HCT116 (cell line): ENCODE data around the gene TDRD7. TPM values are rescaled to one million over a fixed set of nuclear protein-coding genes. Genes with fewer than 3 reads are reported as not detected.

Source experiments
- ATAC-seq: fragments of 200-7000 bp; cut with Tn5 transposase; 2 replicates; pipeline ENCODE4 v1.9.1; 2020; ENCODE audit warnings: mild to moderate bottlenecking, moderate library complexity
- BruUV-seq: library from RNA; stranded (reverse); fragments of 400-500 nt; replicated peaks from 2 replicates; lab custom pipeline; 2021; lab: Mats Ljungman, UMichigan
- CTCF ChIA-PET: fragments of 300-600 bp; sonication (Branson Sonifier 250); formaldehyde crosslinking; loops from one replicate; lab custom pipeline; 2021; ENCODE audit warnings: antibody characterized with exemption; lab: Charles Lee
- POLR2A ChIA-PET: fragments of 300-600, 350-600 bp; sonication (Branson Sonifier 250); formaldehyde crosslinking; loops from one replicate; lab custom pipeline; 2021; ENCODE audit warnings: antibody characterized with exemption; lab: Charles Lee
- RAD21 ChIA-PET, 2 experiments: fragments of 300-600 bp; sonication (Branson Sonifier 250); formaldehyde crosslinking; loops; one replicate each; lab custom pipeline; 2023; ENCODE audit warnings: low total read pairs in 2 of 2; ENCODE audit not compliant: uncharacterized antibody in 2 of 2, unreplicated experiment in 2 of 2, low non-redundant PET in 1 of 2; lab: Charles Lee
- DNase-seq: peaks from one replicate; pipeline ENCODE4 v3.0.0-alpha.2; 2010; ENCODE audit warnings: low read depth, low spot score
- H2AFZ ChIP-seq: fragments of 200-600 bp; shearing (Covaris generic), sonication (generic); 2 replicates; pipeline ENCODE4 v1.6.1; 2017; ENCODE audit warnings: low read depth, mixed run types, mixed read lengths, antibody characterized with exemption, low read length; ENCODE audit not compliant: poor library complexity, severe bottlenecking
- H3K27ac ChIP-seq: 2 replicates; pipeline ENCODE4 v1.5.1; 2012; ENCODE audit warnings: low read depth, low read length
- H3K27me3 ChIP-seq: fragments of 200-600 bp; sonication (generic); 2 replicates; pipeline ENCODE4 v1.6.1; 2016; ENCODE audit warnings: mixed run types, low read length, mixed read lengths; ENCODE audit not compliant: insufficient read depth
- H3K36me3 ChIP-seq, 2 experiments: fragments of 200-500 bp in 1 of 2; fragments of 200-600 bp in 1 of 2; sonication (Bioruptor generic) in 1 of 2; sonication (generic) in 1 of 2; 2 replicates each; pipeline versions ENCODE4 v1.5.1 to v1.6.1; 2014 to 2016; ENCODE audit warnings: low read length in 2 of 2, inconsistent platforms in 1 of 2, mixed read lengths in 1 of 2, mixed run types in 1 of 2; ENCODE audit not compliant: insufficient read depth in 2 of 2, control insufficient read depth in 1 of 2
- H3K4me1 ChIP-seq, 2 experiments: fragments of 200-600 bp in 1 of 2; sonication (generic) in 1 of 2; 2 replicates each; pipeline versions ENCODE4 v1.5.1 to v1.6.1; 2012 to 2017; ENCODE audit warnings: low read length in 2 of 2, inconsistent platforms in 1 of 2, mild to moderate bottlenecking in 1 of 2, mixed read lengths in 1 of 2, mixed run types in 1 of 2, moderate library complexity in 1 of 2; ENCODE audit not compliant: insufficient read depth in 2 of 2, control insufficient read depth in 1 of 2
- H3K4me2 ChIP-seq: fragments of 200-600 bp; sonication (generic); 2 replicates; pipeline ENCODE4 v1.6.1; 2017; ENCODE audit warnings: mixed run types, low read length, mixed read lengths
- H3K4me3 ChIP-seq, 2 experiments: fragments of 200-600 bp in 1 of 2; sonication (generic) in 1 of 2; replicated peaks in 1 of 2; 2 replicates each; pipeline ENCODE4 v1.5.1; 2011 to 2016; ENCODE audit warnings: low read length in 2 of 2, control low read depth in 1 of 2, low read depth in 1 of 2, mild to moderate bottlenecking in 1 of 2, mixed read lengths in 1 of 2, mixed run types in 1 of 2
- H3K79me2 ChIP-seq: fragments of 200-600 bp; sonication (generic); 2 replicates; pipeline ENCODE4 v1.6.1; 2017; ENCODE audit warnings: mild to moderate bottlenecking, mixed run types, low read length, moderate library complexity, mixed read lengths; ENCODE audit not compliant: insufficient read depth
- H3K9ac ChIP-seq: fragments of 200-600 bp; sonication (generic); 2 replicates; pipeline ENCODE4 v1.6.1; 2016; ENCODE audit warnings: low read length, mixed read lengths
- H3K9me2 ChIP-seq: fragments of 200-600 bp; sonication (generic), shearing (Covaris generic); 2 replicates; pipeline ENCODE4 v1.6.1; 2017; ENCODE audit warnings: mixed run types, mild to moderate bottlenecking, moderate library complexity; ENCODE audit not compliant: insufficient read depth
- H3K9me3 ChIP-seq, 2 experiments: fragments of 200-500 bp in 1 of 2; fragments of 200-600 bp in 1 of 2; sonication (Bioruptor generic) in 1 of 2; sonication (generic) in 1 of 2; 2 replicates each; pipeline ENCODE4 v1.6.1; 2014 to 2017; ENCODE audit warnings: low read length in 2 of 2, mixed read lengths in 2 of 2, inconsistent platforms in 1 of 2, low read depth in 1 of 2, mild to moderate bottlenecking in 1 of 2, mixed run types in 1 of 2, moderate library complexity in 1 of 2; ENCODE audit not compliant: control insufficient read depth in 1 of 2, insufficient read depth in 1 of 2
- H4K20me1 ChIP-seq: fragments of 200-600 bp; sonication (generic), shearing (Covaris generic); 2 replicates; pipeline ENCODE4 v1.6.1; 2017; ENCODE audit warnings: mixed run types, mild to moderate bottlenecking, moderate library complexity; ENCODE audit not compliant: insufficient read depth
- ATF3 ChIP-seq: IDR thresholded peaks from 2 replicates; pipeline ENCODE4 v1.6.1; 2012
- CEBPB ChIP-seq: IDR thresholded peaks from 2 replicates; pipeline ENCODE4 v1.6.1; 2012; ENCODE audit warnings: low read depth
- CTCF ChIP-seq, 3 experiments: fragments of 200-600 bp in 1 of 3; sonication (generic) in 1 of 3; IDR thresholded peaks in 2 of 3; conservative IDR thresholded peaks in 1 of 3; 2 replicates each; pipeline ENCODE4 v1.5.1; 2012 to 2017; ENCODE audit warnings: low read depth in 2 of 3, low read length in 2 of 3, antibody characterized with exemption in 1 of 3, borderline replicate concordance in 1 of 3, control low read depth in 1 of 3, mild to moderate bottlenecking in 1 of 3, mixed read lengths in 1 of 3, mixed run types in 1 of 3, moderate library complexity in 1 of 3; ENCODE audit not compliant: insufficient read depth in 1 of 3
- EGR1 ChIP-seq: IDR thresholded peaks from 2 replicates; pipeline ENCODE4 v1.6.1; 2012; ENCODE audit warnings: low read depth
- EZH2phosphoT487 ChIP-seq: fragments of 200-600 bp; IDR thresholded peaks from 2 replicates; pipeline ENCODE4 v1.6.1; 2018; ENCODE audit warnings: antibody characterized with exemption, borderline replicate concordance
- FOSL1 ChIP-seq: IDR thresholded peaks from 2 replicates; pipeline ENCODE4 v1.6.1; 2012; ENCODE audit warnings: low read depth
- JUND ChIP-seq: IDR thresholded peaks from 2 replicates; pipeline ENCODE4 v1.6.1; 2012
- MAX ChIP-seq: IDR thresholded peaks from 2 replicates; pipeline ENCODE4 v1.6.1; 2012
- RAD21 ChIP-seq: IDR thresholded peaks from 2 replicates; pipeline ENCODE4 v1.6.1; 2012; ENCODE audit warnings: low read depth, mild to moderate bottlenecking
- REST ChIP-seq: IDR thresholded peaks from 2 replicates; pipeline ENCODE4 v1.6.1; 2012; ENCODE audit warnings: low read depth
- SIN3A ChIP-seq: IDR thresholded peaks from 2 replicates; pipeline ENCODE4 v1.6.1; 2012; ENCODE audit warnings: low read depth
- YY1 ChIP-seq: IDR thresholded peaks from 2 replicates; pipeline ENCODE4 v1.6.1; 2011; ENCODE audit warnings: low read length, low read depth, moderate library complexity, mild to moderate bottlenecking; ENCODE audit not compliant: insufficient replicate concordance; ENCODE audit errors: extremely low read depth
- ZNF274 ChIP-seq: fragments of 200-500 bp; sonication (Bioruptor generic); IDR thresholded peaks from 2 replicates; pipeline ENCODE4 v1.6.1; 2014; ENCODE audit warnings: mild to moderate bottlenecking, low read depth, low read length, inconsistent platforms
- intact Hi-C: fragments of 100-400 bp; cut with micrococcal nuclease; formaldehyde crosslinking; loops from 2 replicates; pipeline ENCODE4 v1.10.0; 2022
- total RNA-seq: library from RNA; stranded (reverse); gene quantifications from one replicate; pipeline ENCODE4 v1.2.1, GENCODE V29; 2021; ENCODE audit not compliant: unreplicated experiment

TDRD7 gene
- total RNA-seq, 1 experiment from 2014 or later, result 8.0 TPM

GRCh38 chr9:97386733-97387503 lies 25.0 kb upstream of the TDRD7 start:
- RAD21 ChIA-PET, result no interaction called here
- Histone ChIP-seq H3K36me3 (no peaks in the 10 kb centered on the region), H3K9me3 (no peaks in the 10 kb centered on the region), H3K4me1 (peaks cover 3 to 19% of the 10 kb centered on the region in 2 experiments; a peak in 3 of 4 replicates), H4K20me1 (no peaks in the 10 kb centered on the region), H3K9me2 (no peaks in the 10 kb centered on the region), H3K79me2 (no peaks in the 10 kb centered on the region), H2AFZ (no peak overlapping the region), H3K4me2 (peak overlapping the region; percentile 11; the same call in 1 of the 2 replicates), H3K27me3 (no peaks in the 10 kb centered on the region), H3K4me3 (no peak overlapping the region), H3K9ac (no peak overlapping the region), H3K27ac (no peak overlapping the region)
- BruUV-seq, result no TSS peak
- TF ChIP-seq FOSL1 (no peak), CEBPB (no peak), REST (peak; percentile 87), YY1 (no peak), JUND (no peak), EGR1 (no peak), SIN3A (no peak), EZH2phosphoT487 (no peak), ZNF274 (no peak), MAX (no peak), ATF3 (no peak), CTCF (IDR thresholded peaks at IDR 0.05 in 2 of 3, conservative IDR thresholded peaks at IDR 0.05 in 1 of 3; ENCODE audit: borderline replicate concordance in 1 of 3, insufficient read depth in 1 of 3, low read depth in 2 of 3, low read length in 2 of 3) (peak; percentile 77 to 99 (median 96)), RAD21 (peak; percentile 93)
- POLR2A ChIA-PET, result no interaction called here
- DNase-seq (peak; percentile 22), ATAC-seq (peak; percentile 85)
- intact Hi-C loops, result loop anchor here (1.0 kb wide), 2 partner anchors 211 to 228 kb away; no protein-coding TSS in a partner anchor
- CTCF ChIA-PET, result interaction anchor here (1.0 to 2.2 kb wide), 4 partner anchors 11 to 247 kb away, joined by 3 to 5 read pairs (median 4); partner anchors contain the start of genes NCBP1 and TSTD2
